ENCODE results near the gene CEP164.

The CEP164 gene

DNA sequence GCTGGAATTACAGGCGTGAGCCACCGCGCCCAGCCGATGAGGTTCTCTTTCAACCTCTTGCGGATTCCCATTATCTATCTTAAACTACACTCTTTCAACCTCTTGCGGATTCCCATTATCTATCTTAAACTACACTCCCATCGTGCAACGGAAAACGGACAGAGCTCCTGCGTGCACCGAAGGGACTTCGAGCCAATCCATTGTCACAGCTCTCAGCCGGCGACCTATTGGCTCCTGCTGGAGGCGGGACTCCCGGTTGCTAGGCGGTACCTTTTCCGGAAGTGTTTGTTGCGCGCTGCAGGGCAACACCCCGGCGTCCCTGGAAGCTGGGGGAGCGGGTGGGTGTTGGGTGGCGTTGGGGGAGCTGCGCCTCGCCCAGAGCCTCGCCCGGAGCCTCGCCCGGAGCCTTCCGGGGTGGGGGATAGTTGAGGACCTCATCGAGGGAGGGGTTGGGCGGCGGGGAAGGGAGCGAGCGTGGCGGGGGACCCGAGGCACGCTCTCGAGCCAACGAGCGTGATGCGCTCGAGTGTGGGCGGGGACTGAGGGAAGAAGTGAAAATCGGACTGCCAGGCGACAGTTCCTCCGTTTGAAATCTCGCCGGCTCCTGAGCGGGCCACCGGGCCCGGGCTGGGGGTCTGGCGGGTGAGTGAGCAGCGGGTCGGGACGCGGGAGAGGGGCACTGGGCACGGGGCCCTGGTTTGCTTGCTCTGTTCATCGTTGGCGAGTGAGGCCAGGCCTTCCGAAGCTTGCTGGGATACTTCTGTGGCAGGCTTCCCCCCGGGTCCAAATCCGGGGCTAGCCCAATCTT lies at the start of gene CEP164:
Gene CEP164, plus strand, starts transcription at position 288 of the 808 bp plus-strand sequence. CDS start 10,733 bp downstream, outside the sequence.
- peak; percentile 89 for DNase-seq (ENCODE audit: low read depth, low spot score)

DNA sequence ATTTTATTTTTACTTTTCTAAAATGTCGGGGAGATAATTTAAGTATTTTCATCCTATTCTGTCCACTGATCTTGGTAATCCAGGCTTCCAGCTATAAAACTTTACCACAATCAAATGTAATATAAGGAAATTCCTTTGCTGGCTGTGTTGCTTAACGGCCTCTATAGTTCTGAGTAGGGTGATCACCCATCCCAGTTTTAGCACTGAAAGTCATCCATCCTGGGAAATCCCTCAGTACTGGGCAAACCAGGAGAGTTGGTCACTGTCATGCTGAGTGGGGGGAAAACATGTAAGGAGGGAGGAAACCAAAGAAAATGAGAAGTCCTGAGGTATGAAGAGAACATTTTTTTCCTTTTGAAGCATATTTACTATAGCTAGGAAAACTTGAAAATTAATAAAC lies 49.3 kb upstream of the CEP164 start:
- DNase-seq (ENCODE audit: low read depth, low spot score) = no peak

DNA sequence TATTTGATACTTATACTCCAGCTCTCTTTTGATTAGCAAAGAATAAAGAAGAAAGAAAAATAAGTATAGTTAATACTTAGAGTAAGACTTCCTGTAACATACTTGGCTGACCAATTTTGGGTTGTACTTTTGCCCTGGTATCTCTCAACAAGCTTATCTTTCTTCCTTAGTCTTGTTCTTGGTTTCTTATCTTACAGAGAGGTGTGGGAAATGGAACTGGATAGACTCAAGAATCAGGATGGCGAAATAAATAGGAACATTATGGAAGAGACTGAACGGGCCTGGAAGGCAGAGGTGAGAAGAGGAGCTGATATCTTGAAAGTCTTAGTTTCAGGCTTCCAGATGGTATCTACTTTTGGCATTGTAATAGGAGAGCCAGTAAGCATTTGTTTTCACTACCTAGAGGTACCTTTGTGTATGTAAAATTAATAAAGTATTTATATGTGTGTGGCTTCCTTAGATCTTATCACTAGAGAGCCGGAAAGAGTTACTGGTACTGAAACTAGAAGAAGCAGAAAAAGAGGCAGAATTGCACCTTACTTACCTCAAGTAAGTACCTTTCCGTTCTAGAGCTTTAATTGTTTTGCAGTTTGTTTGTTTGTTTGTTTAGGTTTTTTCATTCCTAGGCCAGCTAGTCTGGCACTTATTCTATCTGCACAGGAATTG lies 47.8 kb upstream of the CEP164 start:
- DNase-seq (ENCODE audit: low read depth, low spot score) = no peak

GRCh38 chr11:117281159-117281558 lies 46.5 kb upstream of the CEP164 start:
- DNase-seq (ENCODE audit: low read depth, low spot score) = no peak

DNA sequence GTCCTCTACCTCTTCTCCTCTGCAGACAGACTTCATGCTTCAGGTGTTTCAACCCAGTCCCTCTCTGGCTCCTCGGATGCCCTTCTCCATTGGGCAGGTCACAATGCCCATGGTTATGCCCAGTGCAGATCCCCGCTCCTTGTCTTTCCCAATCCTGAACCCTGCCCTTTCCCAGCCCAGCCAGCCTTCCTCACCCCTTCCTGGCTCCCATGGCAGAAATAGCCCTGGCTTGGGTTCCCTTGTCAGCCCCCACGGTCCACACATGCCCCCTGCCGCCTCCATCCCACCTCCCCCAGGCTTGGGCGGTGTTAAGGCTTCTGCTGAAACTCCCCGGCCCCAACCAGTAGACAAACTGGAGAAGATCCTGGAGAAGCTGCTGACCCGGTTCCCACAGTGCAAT lies 45.8 kb upstream of the CEP164 start:
- no peak for DNase-seq (ENCODE audit: low read depth, low spot score)

GRCh38 chr11:117282956-117283355 lies 44.7 kb upstream of the CEP164 start:
- DNase-seq (ENCODE audit: low read depth, low spot score) = no peak

DNA sequence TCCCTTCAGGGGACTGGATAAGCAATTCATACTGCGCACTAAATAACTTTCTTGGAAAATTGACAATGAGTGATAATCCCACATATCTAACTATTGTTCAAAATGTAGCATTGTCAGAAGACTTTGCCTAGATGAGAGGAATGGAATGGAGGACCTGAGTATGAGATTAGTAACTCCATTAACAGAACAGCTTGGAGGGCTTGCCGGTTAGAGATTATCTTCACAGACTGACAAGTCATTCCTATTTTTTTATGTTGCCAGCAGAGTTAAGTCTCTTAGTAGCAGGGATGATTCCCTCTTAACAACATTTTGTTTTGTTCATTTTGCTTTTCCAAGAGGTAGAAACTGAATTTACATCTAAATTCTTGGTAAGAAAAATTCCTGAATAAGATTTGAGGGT lies 43.6 kb upstream of the CEP164 start:
- no peak for DNase-seq (ENCODE audit: low read depth, low spot score)

GRCh38 chr11:117286588-117286987 lies 41.1 kb upstream of the CEP164 start:
- DNase-seq (ENCODE audit: low read depth, low spot score) = no peak

DNA sequence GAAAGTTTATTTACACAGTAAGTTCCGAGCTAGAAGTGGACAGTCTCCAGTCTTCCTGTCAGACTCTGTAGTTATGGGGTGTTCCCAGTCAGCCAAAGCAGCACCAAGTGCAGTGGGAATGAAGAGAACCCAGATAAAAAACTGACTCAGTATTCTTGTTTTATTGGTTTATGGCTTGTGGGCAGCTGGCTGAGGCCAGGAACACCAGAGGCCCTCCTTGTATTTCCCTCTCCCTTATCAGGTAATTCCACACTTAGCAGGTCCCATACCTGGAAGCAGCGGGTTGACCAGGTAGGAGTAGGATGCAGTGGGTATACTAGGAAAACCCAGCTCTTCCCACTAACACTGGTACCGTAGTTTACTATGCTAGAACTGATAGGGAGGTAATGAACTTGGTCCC lies 40.0 kb upstream of the CEP164 start:
- DNase-seq (ENCODE audit: low read depth, low spot score) = no peak

- DNase-seq (ENCODE audit: low read depth, low spot score) = no peak
These were observed 37.9 kb upstream of the CEP164 start for GRCh38 chr11:117289795-117290194.

DNA sequence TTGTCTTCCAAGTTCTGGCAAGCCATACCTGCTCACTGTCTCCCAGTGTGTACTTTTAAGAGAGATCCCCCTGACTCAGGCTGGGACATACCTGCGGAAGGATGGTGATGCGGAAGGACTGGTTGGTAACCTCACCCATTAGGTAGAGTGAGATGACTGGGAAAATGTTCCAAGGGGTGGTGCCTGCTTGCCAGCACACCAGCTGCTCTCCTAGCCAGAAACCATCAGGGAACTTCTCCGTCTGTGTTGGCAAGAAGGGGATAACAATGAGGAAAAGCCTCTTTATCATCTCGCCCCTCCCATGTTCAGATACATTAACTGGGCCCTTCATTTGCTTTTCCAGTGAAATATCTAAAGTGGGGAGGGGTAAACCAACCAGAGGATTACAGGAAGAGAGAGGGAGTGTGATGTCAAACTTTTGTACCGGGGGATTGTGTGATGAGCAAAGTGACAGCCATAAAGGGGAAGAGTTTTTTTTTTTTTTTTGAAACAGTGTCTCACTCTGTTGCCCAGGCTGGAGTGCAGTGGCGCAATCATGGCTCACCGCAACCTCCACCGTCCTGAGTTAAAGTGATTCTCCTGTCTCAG lies 36.8 kb upstream of the CEP164 start, which contains the start of gene BACE1-AS:
Gene BACE1-AS, plus strand, starts transcription at position 538 of the 588 bp plus-strand sequence.
- no peak for DNase-seq (ENCODE audit: low read depth, low spot score)

DNA sequence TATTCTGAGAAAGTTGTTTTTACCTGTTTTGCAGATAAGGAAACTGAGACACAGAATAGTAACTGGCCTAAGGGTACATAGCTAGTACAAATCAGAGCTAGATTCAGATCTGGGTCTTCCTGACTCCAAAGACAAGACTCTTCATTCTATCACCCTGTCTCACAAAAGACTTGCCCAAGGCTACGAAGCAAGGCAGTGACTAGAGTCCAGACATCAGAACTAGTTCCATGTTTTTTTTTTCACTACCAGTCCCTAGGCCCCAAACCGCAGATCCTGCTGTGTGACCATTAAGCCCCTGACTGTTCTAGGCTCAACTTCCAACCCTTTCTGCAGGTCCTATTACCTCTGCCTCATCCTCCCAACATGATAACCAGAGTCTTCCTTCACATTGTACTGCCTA lies 35.0 kb upstream of the CEP164 start:
- no peak for DNase-seq (ENCODE audit: low read depth, low spot score)

DNA sequence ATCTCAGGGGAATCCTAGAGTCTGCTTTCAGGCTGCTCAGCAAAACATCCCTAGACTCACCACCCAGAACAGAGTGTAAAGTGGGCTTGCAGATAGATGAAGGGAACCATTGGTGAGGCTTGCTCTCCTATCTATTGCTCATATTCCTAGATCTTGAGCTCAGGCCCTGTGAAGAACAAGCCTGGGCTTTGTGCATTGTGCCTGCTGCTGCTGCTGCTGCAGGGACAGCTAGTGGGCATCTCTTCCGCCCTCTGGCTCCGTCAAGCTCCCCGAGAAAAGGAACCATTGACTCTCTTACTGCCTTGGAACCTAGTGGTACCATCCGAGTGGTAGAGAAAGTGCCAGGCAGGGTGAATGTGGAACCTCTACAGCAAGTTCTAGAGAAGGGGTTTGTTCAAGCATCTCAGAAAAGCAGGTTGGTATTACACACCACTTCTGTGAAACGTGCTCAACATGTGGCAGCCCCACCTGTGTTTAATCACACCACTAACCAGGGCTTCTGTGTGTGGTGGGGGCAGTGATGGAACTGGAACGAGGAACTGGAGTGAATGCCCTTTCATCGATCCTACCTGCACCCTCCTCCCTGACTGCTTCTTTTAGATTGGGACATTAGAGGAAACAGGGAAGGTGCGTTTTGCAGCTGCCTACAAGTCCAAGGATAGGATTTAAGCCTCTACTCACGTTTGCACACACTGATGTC lies 32.1 kb upstream of the CEP164 start:
- no peak for DNase-seq (ENCODE audit: low read depth, low spot score)

GRCh38 chr11:117296881-117297280 lies 30.8 kb upstream of the CEP164 start:
- DNase-seq (ENCODE audit: low read depth, low spot score) = no peak

- no peak for DNase-seq (ENCODE audit: low read depth, low spot score)
These were observed 29.5 kb upstream of the CEP164 start for GRCh38 chr11:117298195-117298594.

DNA sequence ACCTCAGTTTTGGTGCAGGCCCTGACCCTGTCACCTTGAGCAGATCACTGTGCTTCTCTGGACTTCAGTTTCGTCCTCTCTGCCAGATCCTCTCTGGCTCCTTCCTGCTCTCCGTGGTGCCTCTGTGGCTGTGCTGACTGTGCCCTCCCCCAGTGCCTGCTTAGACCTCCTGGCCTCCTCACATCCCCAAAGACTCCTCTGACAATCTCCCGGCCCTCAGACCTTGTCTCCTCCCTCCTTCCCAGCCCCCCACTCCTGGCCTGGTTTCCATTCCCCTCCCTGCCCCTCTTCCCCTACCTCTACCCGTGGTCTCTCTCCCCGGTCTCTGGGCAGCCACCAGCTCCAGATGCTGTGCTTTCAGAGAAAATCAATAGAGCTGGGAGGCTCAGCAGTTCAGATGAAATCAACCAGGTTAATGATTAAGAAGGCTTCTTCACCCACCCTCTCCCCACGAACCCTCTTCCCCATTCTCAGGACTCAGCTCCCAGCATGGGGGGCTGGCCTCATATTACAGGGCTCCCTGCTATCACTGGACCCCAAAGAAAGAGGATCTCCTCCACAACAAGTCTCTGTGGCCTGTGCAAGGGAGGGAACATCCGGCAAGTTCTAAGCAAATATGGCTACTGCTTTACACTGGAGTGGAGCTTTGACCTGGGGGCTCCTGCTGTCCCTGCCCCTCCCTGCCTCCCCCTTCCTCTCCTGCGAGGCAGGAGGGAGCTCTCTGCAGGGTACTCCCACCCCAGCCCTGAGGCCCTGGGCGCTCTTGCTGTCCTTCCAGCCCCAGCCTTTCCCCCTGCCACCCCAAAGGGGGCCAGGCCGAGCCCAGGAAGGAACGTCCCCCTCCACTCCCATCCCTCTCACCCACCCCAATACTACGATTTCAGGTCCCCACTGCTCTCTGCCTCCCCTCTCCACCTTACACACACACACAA lies 28.0 kb upstream of the CEP164 start:
- DNase-seq (ENCODE audit: low read depth, low spot score) = no peak

DNA sequence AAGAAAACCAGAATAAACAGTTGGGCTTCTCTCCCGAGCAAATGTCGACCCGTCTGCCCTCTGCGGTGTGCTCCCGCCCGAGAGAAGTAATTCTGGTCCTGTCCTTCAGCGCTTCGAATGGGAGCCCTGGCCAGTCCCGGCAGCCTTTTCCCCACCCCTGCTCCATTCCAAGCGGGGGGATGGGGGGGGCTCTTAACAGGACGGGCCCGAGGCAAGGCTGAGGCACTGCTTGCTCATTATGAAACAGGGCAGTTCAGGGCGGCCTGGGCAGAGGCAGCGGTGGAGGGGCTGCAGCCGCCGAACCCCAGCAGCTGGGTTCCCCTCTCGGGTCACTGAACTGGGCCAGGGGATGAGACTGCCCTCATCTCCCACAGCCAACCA lies 27.4 kb upstream of the CEP164 start:
- DNase-seq (ENCODE audit: low read depth, low spot score) = no peak

GRCh38 chr11:117300773-117301172 lies 26.9 kb upstream of the CEP164 start:
- DNase-seq (ENCODE audit: low read depth, low spot score) = no peak

- DNase-seq (ENCODE audit: low read depth, low spot score) = no peak
These were observed 25.4 kb upstream of the CEP164 start for GRCh38 chr11:117302228-117302627.

DNA sequence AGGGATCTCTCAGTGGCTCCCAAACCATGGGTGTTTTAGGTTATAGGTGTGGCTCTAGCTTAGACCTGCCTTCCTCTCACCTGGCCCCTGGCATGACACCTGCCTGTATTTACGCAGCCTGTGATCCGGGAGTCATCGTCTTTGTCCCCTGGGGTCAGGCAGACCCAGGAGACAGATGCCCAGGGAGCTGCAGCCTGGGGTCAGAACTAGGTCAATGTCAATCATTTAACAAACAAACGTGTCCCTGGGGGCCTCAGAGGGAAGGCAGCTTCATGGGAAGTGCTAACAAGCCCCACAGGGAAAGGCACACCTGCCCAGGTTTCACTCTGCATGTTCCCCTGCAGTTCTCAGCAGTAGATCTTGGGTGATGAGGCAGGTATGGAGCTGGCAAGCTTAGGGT lies 24.6 kb upstream of the CEP164 start:
- no peak for DNase-seq (ENCODE audit: low read depth, low spot score)
